Trophoblast cell (in vitro differentiated cells and primary cell): Measurements from ENCODE around the gene FOXK1.
"Not testable (repeated sequence)": the region's sequence is repeated elsewhere in the genome, so short reads cannot be mapped to it uniquely, and the experiment has no call there.

Experiments
- DNase-seq, 2 donors: peaks; one replicate each; pipeline ENCODE4 v3.0.0-alpha.2; 2016
- H2AFZ ChIP-seq: 2 replicates; pipeline ENCODE4 v1.6.1; 2013; ENCODE audit warnings: low read length, moderate library complexity, mild to moderate bottlenecking; ENCODE audit not compliant: insufficient read depth, poor library complexity
- H2AK5ac ChIP-seq: 2 replicates; pipeline ENCODE4 v1.6.1; 2013; ENCODE audit warnings: mild to moderate bottlenecking, low read length
- H2BK120ac ChIP-seq: 2 replicates; pipeline ENCODE4 v1.6.1; 2013; ENCODE audit warnings: low read length, mild to moderate bottlenecking, moderate library complexity; ENCODE audit not compliant: insufficient read depth, poor library complexity
- H2BK12ac ChIP-seq: 2 replicates; pipeline ENCODE4 v1.6.1; 2013; ENCODE audit warnings: mild to moderate bottlenecking, low read length, moderate library complexity
- H2BK5ac ChIP-seq: 2 replicates; pipeline ENCODE4 v1.6.1; 2013; ENCODE audit warnings: low read length, low read depth, moderate library complexity, mild to moderate bottlenecking; ENCODE audit not compliant: poor library complexity
- H3K14ac ChIP-seq: 2 replicates; pipeline ENCODE4 v1.6.1; 2013; ENCODE audit warnings: mild to moderate bottlenecking, low read length
- H3K18ac ChIP-seq: 2 replicates; pipeline ENCODE4 v1.6.1; 2013; ENCODE audit warnings: mild to moderate bottlenecking, low read length
- H3K23ac ChIP-seq: 2 replicates; pipeline ENCODE4 v1.6.1; 2013; ENCODE audit warnings: low read length
- H3K27ac ChIP-seq: 2 replicates; pipeline ENCODE4 v1.5.1; 2013; ENCODE audit warnings: low read depth, mild to moderate bottlenecking, inconsistent platforms, low read length, moderate library complexity
- H3K27me3 ChIP-seq: 2 replicates; pipeline ENCODE4 v1.6.1; 2013; ENCODE audit warnings: inconsistent platforms, mild to moderate bottlenecking, low read length, moderate library complexity; ENCODE audit not compliant: insufficient read depth
- H3K36me3 ChIP-seq, 2 experiments: 1 replicate in 1 of 2; 2 replicates in 1 of 2; pipeline ENCODE4 v1.6.1; 2013; ENCODE audit warnings: low read length in 2 of 2, mild to moderate bottlenecking in 2 of 2, moderate library complexity in 1 of 2; ENCODE audit not compliant: insufficient read depth in 2 of 2, control insufficient read depth in 1 of 2
- H3K4ac ChIP-seq: 2 replicates; pipeline ENCODE4 v1.6.1; 2013; ENCODE audit warnings: low read depth, mild to moderate bottlenecking, low read length, moderate library complexity
- H3K4me1 ChIP-seq, 2 experiments: 1 replicate in 1 of 2; 2 replicates in 1 of 2; pipeline ENCODE4 v1.6.1; 2013; ENCODE audit warnings: low read length in 2 of 2, mild to moderate bottlenecking in 2 of 2, moderate library complexity in 1 of 2; ENCODE audit not compliant: insufficient read depth in 2 of 2, control insufficient read depth in 1 of 2
- H3K4me2 ChIP-seq: 2 replicates; pipeline ENCODE4 v1.6.1; 2013; ENCODE audit warnings: inconsistent platforms, mild to moderate bottlenecking, low read length, moderate library complexity
- H3K4me3 ChIP-seq: 2 replicates; pipeline ENCODE4 v1.5.1; 2013; ENCODE audit warnings: mild to moderate bottlenecking, low read depth, low read length, inconsistent platforms
- H3K79me1 ChIP-seq: one replicate; pipeline ENCODE4 v1.6.1; 2013; ENCODE audit warnings: low read length
- H3K79me2 ChIP-seq: 2 replicates; pipeline ENCODE4 v1.6.1; 2013; ENCODE audit warnings: low read length, mild to moderate bottlenecking; ENCODE audit not compliant: control insufficient read depth, insufficient read depth, poor library complexity
- H3K9ac ChIP-seq: 2 replicates; pipeline ENCODE4 v1.6.1; 2013; ENCODE audit warnings: mild to moderate bottlenecking, low read length
- H3K9me3 ChIP-seq: 2 replicates; pipeline ENCODE4 v1.6.1; 2013; ENCODE audit warnings: low read depth, mild to moderate bottlenecking, control low read depth, inconsistent platforms, low read length; ENCODE audit not compliant: insufficient read depth
- H4K12ac ChIP-seq: 2 replicates; pipeline ENCODE4 v1.6.1; 2013; ENCODE audit warnings: low read depth, mild to moderate bottlenecking, low read length, moderate library complexity
- H4K8ac ChIP-seq: 2 replicates; pipeline ENCODE4 v1.6.1; 2013; ENCODE audit warnings: low read depth, mild to moderate bottlenecking, low read length, moderate library complexity
- H4K91ac ChIP-seq: one replicate; pipeline ENCODE4 v1.6.1; 2013; ENCODE audit warnings: low read depth, mild to moderate bottlenecking, low read length, moderate library complexity
- WGBS: extraction: QIAGEN DNeasy Blood & Tissue Kit; methylation state at CpG from one replicate; pipeline ENCODE4 v1.1.7; 2013; ENCODE audit warnings: missing lambda C conversion rate; ENCODE audit not compliant: insufficient read length, insufficient coverage; ENCODE audit errors: extremely low coverage; 5-methylcytosine and 5-hydroxymethylcytosine counted together

The FOXK1 gene

GRCh38 chr7:4792537-4793126 is 110.5 kb downstream of the FOXK1 start:
- peak in 1 of 2 donors; percentile 29 for DNase-seq
- H3K4me2 ChIP-seq, result peak overlapping the region; percentile 54
- no peak overlapping the region for H3K9ac ChIP-seq
- H3K18ac ChIP-seq, result no peak overlapping the region
- H3K4me3 ChIP-seq, result no peak overlapping the region
- peaks cover 8 to 17% of the 10 kb centered on the region in 2 experiments for H3K4me1 ChIP-seq
- H2AK5ac ChIP-seq, result no peak overlapping the region
- WGBS, result no CpG with 5 or more reads among the region's 47 CpGs
- no peak overlapping the region for H3K14ac ChIP-seq
- H4K12ac ChIP-seq, result peak overlapping the region; percentile 20
- no peaks in the 10 kb centered on the region for H3K27me3 ChIP-seq
- H2BK12ac ChIP-seq, result no peak overlapping the region
- H3K36me3 ChIP-seq, result peaks cover 51 to 56% of the 10 kb centered on the region in 2 experiments
- H4K8ac ChIP-seq, result no peak overlapping the region
- no peak overlapping the region for H3K4ac ChIP-seq
- H2AFZ ChIP-seq, result no peak overlapping the region
- peaks cover 6% of the 10 kb centered on the region for H3K9me3 ChIP-seq
- no peak overlapping the region for H4K91ac ChIP-seq
- H3K27ac ChIP-seq, result no peak overlapping the region
- no peaks in the 10 kb centered on the region for H3K79me2 ChIP-seq
- H2BK120ac ChIP-seq, result no peak overlapping the region
- H3K23ac ChIP-seq, result no peak overlapping the region
- no peaks in the 10 kb centered on the region for H3K79me1 ChIP-seq
- no peak overlapping the region for H2BK5ac ChIP-seq

- H2BK12ac ChIP-seq, H3K9me3 ChIP-seq, H3K79me1 ChIP-seq, H3K4ac ChIP-seq, H2AFZ ChIP-seq, H3K4me3 ChIP-seq, H3K18ac ChIP-seq, H4K12ac ChIP-seq, H4K8ac ChIP-seq, H3K27me3 ChIP-seq, H2BK5ac ChIP-seq, H2BK120ac ChIP-seq, DNase-seq, H3K23ac ChIP-seq, H3K9ac ChIP-seq, H4K91ac ChIP-seq, H3K79me2 ChIP-seq, H3K27ac ChIP-seq, H3K4me2 ChIP-seq, H3K14ac ChIP-seq: not testable (repeated sequence)
- WGBS, result no CpG with 5 or more reads among the region's 30 CpGs
- Histone ChIP-seq H3K36me3 (peaks cover 43 to 47% of the 10 kb centered on the region in 2 experiments), H3K4me1 (peaks cover 8 to 17% of the 10 kb centered on the region in 2 experiments), H2AK5ac (peak overlapping the region; percentile 52)
These were observed 111.4 kb downstream of the FOXK1 start for GRCh38 chr7:4793385-4793993.

- Histone ChIP-seq H4K8ac (peak overlapping the region; percentile 20), H3K4me1 (peaks cover 8 to 17% of the 10 kb centered on the region in 2 experiments), H3K36me3 (peaks cover 36 to 41% of the 10 kb centered on the region in 2 experiments), H3K27ac (peak overlapping the region; percentile 70)
- H2BK5ac ChIP-seq, H3K27me3 ChIP-seq, H2AK5ac ChIP-seq, H3K79me2 ChIP-seq, H3K14ac ChIP-seq, H3K23ac ChIP-seq, H2BK120ac ChIP-seq, H3K4ac ChIP-seq, H2BK12ac ChIP-seq, H4K91ac ChIP-seq, H3K9me3 ChIP-seq, H4K12ac ChIP-seq, H3K9ac ChIP-seq, H3K4me3 ChIP-seq, H3K4me2 ChIP-seq, H3K79me1 ChIP-seq, H2AFZ ChIP-seq, H3K18ac ChIP-seq: not testable (repeated sequence)
- no CpG with 5 or more reads among the region's 14 CpGs for WGBS
- DNase-seq, result peak; percentile 22 to 61
These were observed 112.1 kb downstream of the FOXK1 start for GRCh38 chr7:4794171-4794570.

- H3K9ac ChIP-seq, result no peak overlapping the region
- no peak overlapping the region for H4K8ac ChIP-seq
- no peak overlapping the region for H3K4ac ChIP-seq
- no peaks in the 10 kb centered on the region for H3K79me1 ChIP-seq
- no peak overlapping the region for H2BK12ac ChIP-seq
- no peak overlapping the region for H2BK120ac ChIP-seq
- WGBS, result no CpG with 5 or more reads among the region's 24 CpGs
- H3K79me2 ChIP-seq, result no peaks in the 10 kb centered on the region
- no peak overlapping the region for H2BK5ac ChIP-seq
- peaks cover 30 to 35% of the 10 kb centered on the region in 2 experiments for H3K36me3 ChIP-seq
- H3K9me3 ChIP-seq, result peaks cover 6% of the 10 kb centered on the region
- H2AFZ ChIP-seq, result no peak overlapping the region
- no peak overlapping the region for H3K23ac ChIP-seq
- H4K12ac ChIP-seq, result no peak overlapping the region
- no peaks in the 10 kb centered on the region for H3K27me3 ChIP-seq
- no peak overlapping the region for H3K4me3 ChIP-seq
- peaks cover 8 to 17% of the 10 kb centered on the region in 2 experiments for H3K4me1 ChIP-seq
- no peak overlapping the region for H4K91ac ChIP-seq
- H3K27ac ChIP-seq, result peak overlapping the region; percentile 70
- H2AK5ac ChIP-seq, result no peak overlapping the region
- DNase-seq, result peak; percentile 97 to 98
- peak overlapping the region; percentile 46 for H3K4me2 ChIP-seq
- H3K18ac ChIP-seq, result no peak overlapping the region
- no peak overlapping the region for H3K14ac ChIP-seq
These were observed 112.7 kb downstream of the FOXK1 start for GRCh38 chr7:4794591-4795350.
